SU-DHL-6 (cell line): Measurements from ENCODE around the gene EIF2AK3.

Experiments used
- EZH2phosphoT487 ChIP-seq: fragments of 200-600 bp; sonication (generic), shearing (Covaris generic); conservative IDR thresholded peaks from 2 replicates; pipeline ENCODE4 v1.6.1; 2018; ENCODE audit warnings: mild to moderate bottlenecking, antibody characterized with exemption, low read length, moderate library complexity, mixed read lengths
- TF ChIP-seq, protein P1 (sequence below): fragments of 200-600 bp; sonication (generic); IDR thresholded peaks from one replicate; pipeline ENCODE4 v1.5.1; 2017; ENCODE audit warnings: antibody characterized with exemption, mild to moderate bottlenecking, low read length, moderate library complexity; ENCODE audit not compliant: insufficient read depth, poor library complexity, severe bottlenecking

- TF ChIP-seq, protein P1, sequence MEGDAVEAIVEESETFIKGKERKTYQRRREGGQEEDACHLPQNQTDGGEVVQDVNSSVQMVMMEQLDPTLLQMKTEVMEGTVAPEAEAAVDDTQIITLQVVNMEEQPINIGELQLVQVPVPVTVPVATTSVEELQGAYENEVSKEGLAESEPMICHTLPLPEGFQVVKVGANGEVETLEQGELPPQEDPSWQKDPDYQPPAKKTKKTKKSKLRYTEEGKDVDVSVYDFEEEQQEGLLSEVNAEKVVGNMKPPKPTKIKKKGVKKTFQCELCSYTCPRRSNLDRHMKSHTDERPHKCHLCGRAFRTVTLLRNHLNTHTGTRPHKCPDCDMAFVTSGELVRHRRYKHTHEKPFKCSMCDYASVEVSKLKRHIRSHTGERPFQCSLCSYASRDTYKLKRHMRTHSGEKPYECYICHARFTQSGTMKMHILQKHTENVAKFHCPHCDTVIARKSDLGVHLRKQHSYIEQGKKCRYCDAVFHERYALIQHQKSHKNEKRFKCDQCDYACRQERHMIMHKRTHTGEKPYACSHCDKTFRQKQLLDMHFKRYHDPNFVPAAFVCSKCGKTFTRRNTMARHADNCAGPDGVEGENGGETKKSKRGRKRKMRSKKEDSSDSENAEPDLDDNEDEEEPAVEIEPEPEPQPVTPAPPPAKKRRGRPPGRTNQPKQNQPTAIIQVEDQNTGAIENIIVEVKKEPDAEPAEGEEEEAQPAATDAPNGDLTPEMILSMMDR = peak; percentile 69
- no peak for TF ChIP-seq EZH2phosphoT487
Observed at GRCh38 chr2:88590998-88591613, 36.2 kb downstream of the EIF2AK3 start.
